ENCODE measurements around the gene PNKP.

The PNKP gene

DNA sequence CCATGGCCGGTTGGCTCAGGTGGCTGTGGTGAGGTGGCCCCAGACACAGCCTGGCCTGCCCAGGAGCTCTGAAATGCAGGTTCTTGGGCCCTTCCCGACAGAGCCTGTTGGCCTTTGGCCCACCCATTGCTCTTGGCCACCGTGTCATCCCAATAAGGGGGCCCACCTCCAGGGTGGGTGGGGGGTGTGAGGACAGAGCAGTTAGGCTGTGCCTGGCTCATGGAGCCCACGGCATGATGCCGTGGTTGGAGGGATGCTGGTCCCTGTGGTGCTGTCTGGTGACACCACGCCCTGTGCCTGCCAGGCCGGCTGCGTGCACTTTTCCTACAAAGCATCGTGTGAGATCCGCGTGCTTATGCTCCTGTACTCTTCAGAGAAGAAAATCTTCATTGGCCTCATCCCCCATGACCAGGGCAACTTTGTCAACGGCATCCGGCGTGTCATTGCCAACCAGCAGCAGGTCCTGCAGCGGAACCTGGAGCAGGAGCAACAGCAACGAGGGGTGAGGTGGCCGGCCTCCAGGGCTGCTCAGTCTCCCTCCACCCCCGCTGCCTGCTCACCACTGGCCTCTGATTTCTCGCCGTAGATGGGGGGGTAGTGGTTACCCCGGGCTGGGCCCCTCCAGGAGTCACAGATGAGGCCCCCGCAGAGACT, 7.6 kb downstream of the PNKP start:
- no peaks in the 10 kb centered on the region for H3K4me1 ChIP-seq (ENCODE audit: control insufficient read depth, insufficient read depth, low read length)
- H3K36me3 ChIP-seq (ENCODE audit: control insufficient read depth, insufficient read depth, low read length): peaks cover 32% of the 10 kb centered on the region
- H3K4me3 ChIP-seq (ENCODE audit: low read length): no peak overlapping the region
- no peak overlapping the region for H3K27ac ChIP-seq (ENCODE audit: low read depth, low read length)
- H3K9ac ChIP-seq (ENCODE audit: low read length): no peak overlapping the region
- H3K27me3 ChIP-seq (ENCODE audit: control insufficient read depth, insufficient read depth, low read length): no peaks in the 10 kb centered on the region

- Histone ChIP-seq H3K4me3 (ENCODE audit: low read length) (no peak overlapping the region), H3K36me3 (ENCODE audit: control insufficient read depth, insufficient read depth, low read length) (peaks cover 26% of the 10 kb centered on the region), H3K27me3 (ENCODE audit: control insufficient read depth, insufficient read depth, low read length) (no peaks in the 10 kb centered on the region), H3K4me1 (ENCODE audit: control insufficient read depth, insufficient read depth, low read length) (peaks cover 2% of the 10 kb centered on the region), H3K9ac (ENCODE audit: low read length) (no peak overlapping the region), H3K27ac (ENCODE audit: low read depth, low read length) (no peak overlapping the region)
These were observed 9.0 kb downstream of the PNKP start for GRCh38 chr19:49858088-49858985.

- no peaks in the 10 kb centered on the region for H3K27me3 ChIP-seq (ENCODE audit: control insufficient read depth, insufficient read depth, low read length)
- H3K27ac ChIP-seq (ENCODE audit: low read depth, low read length): no peak overlapping the region
- no peak overlapping the region for H3K4me3 ChIP-seq (ENCODE audit: low read length)
- H3K9ac ChIP-seq (ENCODE audit: low read length): no peak overlapping the region
- peaks cover 26% of the 10 kb centered on the region for H3K36me3 ChIP-seq (ENCODE audit: control insufficient read depth, insufficient read depth, low read length)
- H3K4me1 ChIP-seq (ENCODE audit: control insufficient read depth, insufficient read depth, low read length): peaks cover 3% of the 10 kb centered on the region
These were observed 9.6 kb downstream of the PNKP start for GRCh38 chr19:49857838-49858087.

DNA sequence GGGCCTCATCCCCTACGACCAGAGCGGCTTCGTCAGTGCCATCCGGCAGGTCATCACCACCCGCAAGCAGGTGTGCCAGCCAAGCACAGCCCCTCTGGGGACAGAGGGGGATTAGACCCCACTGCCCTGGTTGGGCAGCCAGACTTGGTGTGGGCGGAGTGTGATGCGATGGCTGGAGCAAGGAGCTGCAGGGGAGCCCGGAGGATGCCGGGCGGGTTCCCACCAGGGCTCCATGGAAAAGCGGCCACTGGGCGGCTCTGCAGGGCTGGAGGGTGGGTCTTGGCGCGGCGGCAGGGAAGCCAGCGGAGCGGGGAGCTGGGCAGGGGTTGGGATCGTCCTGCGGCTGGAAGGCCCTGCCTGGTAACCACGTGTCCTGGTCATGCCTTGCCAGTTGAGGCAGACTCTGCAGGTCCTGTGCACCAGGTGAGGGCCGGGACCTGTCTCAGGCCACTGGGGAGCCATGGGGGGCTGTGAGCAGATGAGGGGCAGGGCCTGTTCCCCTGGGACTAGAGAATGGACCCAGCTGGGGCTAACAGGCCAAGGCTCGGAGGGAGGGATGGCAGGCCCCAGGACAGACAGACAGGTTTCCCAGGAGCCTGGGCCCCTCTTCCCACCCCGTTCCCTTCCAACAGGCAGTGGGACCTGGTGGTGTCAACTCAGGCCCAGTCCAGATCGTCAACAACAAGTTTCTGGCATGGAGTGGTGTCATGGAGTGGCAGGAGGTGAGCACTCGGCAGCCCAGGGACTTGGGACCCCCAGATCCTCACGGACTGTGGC, 10.1 kb downstream of the PNKP start:
- H3K4me3 ChIP-seq (ENCODE audit: low read length): no peak overlapping the region
- H3K36me3 ChIP-seq (ENCODE audit: control insufficient read depth, insufficient read depth, low read length): peaks cover 26% of the 10 kb centered on the region
- no peaks in the 10 kb centered on the region for H3K27me3 ChIP-seq (ENCODE audit: control insufficient read depth, insufficient read depth, low read length)
- no peak overlapping the region for H3K9ac ChIP-seq (ENCODE audit: low read length)
- peaks cover 8% of the 10 kb centered on the region for H3K4me1 ChIP-seq (ENCODE audit: control insufficient read depth, insufficient read depth, low read length)
- no peak overlapping the region for H3K27ac ChIP-seq (ENCODE audit: low read depth, low read length)

DNA sequence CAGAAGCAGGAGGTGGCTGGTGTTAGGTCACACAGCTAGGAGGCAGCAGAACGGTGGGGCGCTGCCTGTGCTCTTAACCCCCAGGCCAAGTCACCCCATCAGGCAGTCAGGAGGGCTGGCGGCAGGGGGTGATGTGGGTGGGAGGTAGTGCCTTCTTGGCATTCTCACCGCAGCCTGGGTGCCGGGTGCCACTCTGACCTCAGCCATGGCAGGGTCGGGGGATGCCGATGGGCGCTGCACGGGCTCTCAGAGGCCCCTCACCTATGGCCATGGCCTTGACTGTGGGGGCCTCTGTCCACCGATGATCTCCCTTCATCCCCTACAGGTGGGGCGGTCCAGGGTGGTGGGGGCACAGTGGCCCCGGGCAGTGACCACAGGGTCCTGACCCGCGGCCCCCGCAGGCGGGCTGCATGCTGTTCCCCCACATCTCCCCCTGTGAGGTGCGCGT, 10.8 kb downstream of the PNKP start:
- Histone ChIP-seq H3K36me3 (ENCODE audit: control insufficient read depth, insufficient read depth, low read length) (peaks cover 26% of the 10 kb centered on the region), H3K27ac (ENCODE audit: low read depth, low read length) (no peak overlapping the region)

GRCh38 chr19:49855676-49856573, 11.5 kb downstream of the PNKP start:
- Histone ChIP-seq H3K4me3 (ENCODE audit: low read length) (no peak overlapping the region), H3K36me3 (ENCODE audit: control insufficient read depth, insufficient read depth, low read length) (peaks cover 26% of the 10 kb centered on the region), H3K9ac (ENCODE audit: low read length) (no peak overlapping the region), H3K27ac (ENCODE audit: low read depth, low read length) (no peak overlapping the region), H3K27me3 (ENCODE audit: control insufficient read depth, insufficient read depth, low read length) (no peaks in the 10 kb centered on the region), H3K4me1 (ENCODE audit: control insufficient read depth, insufficient read depth, low read length) (peaks cover 12% of the 10 kb centered on the region)

More for the DNA sequence above, 10.8 kb downstream of the PNKP start:
- no peak overlapping the region for H3K4me3 ChIP-seq (ENCODE audit: low read length)
- H3K4me1 ChIP-seq (ENCODE audit: control insufficient read depth, insufficient read depth, low read length): peaks cover 12% of the 10 kb centered on the region
- H3K9ac ChIP-seq (ENCODE audit: low read length): no peak overlapping the region
- H3K27me3 ChIP-seq (ENCODE audit: control insufficient read depth, insufficient read depth, low read length): no peaks in the 10 kb centered on the region

DNA sequence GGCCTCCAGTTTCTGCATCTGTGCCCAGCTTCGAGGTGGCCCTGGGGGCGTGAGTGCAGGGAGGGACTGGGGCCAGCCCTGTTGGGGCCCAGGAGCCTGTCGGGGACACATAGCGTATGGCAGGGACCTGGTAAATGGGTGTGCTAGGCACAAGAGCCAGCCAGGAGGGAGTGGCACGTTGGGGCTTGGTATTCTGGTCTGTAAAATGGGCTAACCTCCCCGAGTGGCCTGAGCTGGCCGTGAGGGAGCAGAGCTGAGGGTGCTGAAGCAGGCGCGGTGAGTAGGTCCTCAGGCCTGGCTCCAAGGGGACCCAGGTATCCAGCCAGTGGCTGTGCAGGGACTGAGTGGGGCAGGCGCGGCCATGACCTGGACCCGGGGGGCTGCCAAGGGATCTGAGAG, 12.1 kb downstream of the PNKP start:
- Histone ChIP-seq H3K27me3 (ENCODE audit: control insufficient read depth, insufficient read depth, low read length) (no peaks in the 10 kb centered on the region), H3K4me1 (ENCODE audit: control insufficient read depth, insufficient read depth, low read length) (peaks cover 13% of the 10 kb centered on the region), H3K9ac (ENCODE audit: low read length) (no peak overlapping the region), H3K27ac (ENCODE audit: low read depth, low read length) (no peak overlapping the region), H3K4me3 (ENCODE audit: low read length) (no peak overlapping the region), H3K36me3 (ENCODE audit: control insufficient read depth, insufficient read depth, low read length) (peaks cover 23% of the 10 kb centered on the region)

GRCh38 chr19:49854378-49855263, 12.8 kb downstream of the PNKP start:
- peaks cover 22% of the 10 kb centered on the region for H3K36me3 ChIP-seq (ENCODE audit: control insufficient read depth, insufficient read depth, low read length)
- H3K4me3 ChIP-seq (ENCODE audit: low read length): no peak overlapping the region
- peaks cover 19% of the 10 kb centered on the region for H3K4me1 ChIP-seq (ENCODE audit: control insufficient read depth, insufficient read depth, low read length)
- H3K27me3 ChIP-seq (ENCODE audit: control insufficient read depth, insufficient read depth, low read length): no peaks in the 10 kb centered on the region
- no peak overlapping the region for H3K9ac ChIP-seq (ENCODE audit: low read length)
- H3K27ac ChIP-seq (ENCODE audit: low read depth, low read length): no peak overlapping the region

- Histone ChIP-seq H3K4me1 (ENCODE audit: control insufficient read depth, insufficient read depth, low read length) (peaks cover 19% of the 10 kb centered on the region), H3K9ac (ENCODE audit: low read length) (no peak overlapping the region), H3K36me3 (ENCODE audit: control insufficient read depth, insufficient read depth, low read length) (peaks cover 20% of the 10 kb centered on the region), H3K27me3 (ENCODE audit: control insufficient read depth, insufficient read depth, low read length) (no peaks in the 10 kb centered on the region), H3K27ac (ENCODE audit: low read depth, low read length) (no peak overlapping the region), H3K4me3 (ENCODE audit: low read length) (no peak overlapping the region)
These were observed 13.5 kb downstream of the PNKP start for GRCh38 chr19:49853852-49854377.

DNA sequence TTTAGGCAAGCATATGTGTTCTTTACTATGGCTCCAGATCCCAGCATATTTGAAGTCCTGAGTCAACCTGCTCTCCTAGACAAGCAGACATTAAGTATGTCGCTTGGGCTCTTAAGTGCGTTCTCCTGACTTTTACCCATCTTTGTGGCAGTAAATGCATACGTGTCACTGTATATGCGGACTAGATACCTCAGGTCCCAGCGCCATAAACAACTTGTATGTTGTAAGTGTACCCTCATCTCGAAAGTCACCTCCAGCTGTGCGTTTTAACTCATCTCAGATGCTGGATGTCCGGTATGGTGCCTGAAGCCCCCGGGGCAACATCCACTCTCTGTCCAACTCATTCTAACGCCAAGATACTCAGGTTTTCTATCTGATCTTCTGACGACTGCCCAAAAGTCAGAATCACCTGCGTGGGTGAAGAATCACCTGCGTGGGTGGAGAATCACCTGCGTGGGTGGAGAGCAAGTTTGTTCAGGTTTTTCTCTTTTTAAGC, 14.7 kb downstream of the PNKP start:
- no peaks in the 10 kb centered on the region for H3K27me3 ChIP-seq (ENCODE audit: control insufficient read depth, insufficient read depth, low read length)
- peaks cover 9% of the 10 kb centered on the region for H3K36me3 ChIP-seq (ENCODE audit: control insufficient read depth, insufficient read depth, low read length)
- no peak overlapping the region for H3K9ac ChIP-seq (ENCODE audit: low read length)
- peak overlapping the region; percentile 78 for H3K4me3 ChIP-seq (ENCODE audit: low read length)
- peaks cover 19% of the 10 kb centered on the region for H3K4me1 ChIP-seq (ENCODE audit: control insufficient read depth, insufficient read depth, low read length)
- H3K27ac ChIP-seq (ENCODE audit: low read depth, low read length): peak overlapping the region; percentile 14

Data from rectal smooth muscle tissue (tissue), 1 donor.